ENCODE measurements around the gene TFRC.
"Not testable (repeated sequence)": the region's sequence is repeated elsewhere in the genome, so short reads cannot be mapped to it uniquely, and the experiment has no call there.

- TF ChIP-seq CTCF, EZH2 (IDR thresholded peaks at IDR 0.05): not testable (repeated sequence)
Observed at GRCh38 chr3:196068812-196069211, 13.1 kb downstream of the TFRC start.
